ENCODE data around the gene TTLL11. TPM values are rescaled to one million over a fixed set of nuclear protein-coding genes. Genes with fewer than 3 reads are reported as not detected.

TTLL11 gene
- polyA plus RNA-seq, 1 donor (not counting 4 experiments of a cell fraction or from before 2014, with no cell fraction given): 8.0 TPM

DNA sequence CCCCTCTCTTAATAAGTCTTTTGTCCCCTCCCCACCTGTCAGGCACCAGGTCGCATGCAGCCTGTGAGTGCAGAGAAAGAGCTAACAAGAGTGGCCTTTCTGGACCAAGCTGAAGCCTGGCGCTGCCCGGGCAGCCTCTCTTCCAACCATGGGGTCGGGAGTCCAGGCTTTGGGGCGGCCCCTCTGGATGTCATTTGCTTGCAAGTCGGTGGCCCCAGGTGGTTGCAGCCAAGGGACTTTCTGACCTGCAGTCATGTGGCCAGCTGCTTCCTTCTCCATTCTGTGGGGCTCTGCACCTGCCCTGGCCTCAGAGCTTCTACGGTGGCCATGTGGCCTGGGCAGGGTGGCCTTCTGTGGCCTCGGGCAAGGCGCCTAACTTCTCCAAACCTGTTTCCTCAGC is 282.0 kb downstream of the TTLL11 start:
- no peaks in the 10 kb centered on the region for H3K4me1 ChIP-seq (ENCODE audit: control insufficient read depth, extremely low read depth, insufficient read depth, low read length)
- H3K27ac ChIP-seq (ENCODE audit: control insufficient read depth, insufficient read depth, low read length): no peak overlapping the region
- no peaks in the 10 kb centered on the region for H3K9me3 ChIP-seq (ENCODE audit: control insufficient read depth, low read depth, low read length)
- no peaks in the 10 kb centered on the region for H3K27me3 ChIP-seq (ENCODE audit: control insufficient read depth, extremely low read depth, insufficient read depth, low read length)
- H3K4me2 ChIP-seq (ENCODE audit: control insufficient read depth, extremely low read depth, insufficient read depth, low read depth, low read length): no peak overlapping the region
- H2AFZ ChIP-seq (ENCODE audit: control insufficient read depth, low read length): no peak overlapping the region
- no peaks in the 10 kb centered on the region for H3K9me1 ChIP-seq (ENCODE audit: control insufficient read depth, extremely low read depth, insufficient read depth, low read length)
- no peak for FAIRE-seq
- H4K20me1 ChIP-seq (ENCODE audit: control insufficient read depth, extremely low read depth, insufficient read depth, low read length): no peaks in the 10 kb centered on the region
- no peak for DNase-seq (ENCODE audit: low read depth, low spot score)
- dilution Hi-C loops (cut with MboI; ENCODE audit: extremely low pct_ligation_motif_present, low sequenced_read_pairs): no loop called here
- TF ChIP-seq CTCF (optimal IDR thresholded peaks at IDR 0.05 in 1 of 3, IDR thresholded peaks at IDR 0.05 in 1 of 3, conservative IDR thresholded peaks at IDR 0.05 in 1 of 3; ENCODE audit: extremely low read depth in 1 of 3, insufficient read depth in 2 of 3, low read length in 3 of 3): no peak
- TF ChIP-seq EZH2 (IDR thresholded peaks at IDR 0.05; ENCODE audit: low read length): no peak
- no peak overlapping the region for H3K4me3 ChIP-seq (ENCODE audit: control insufficient read depth in 2 of 3, extremely low read depth in 1 of 3, insufficient read depth in 2 of 3, low read depth in 1 of 3, low read length in 3 of 3)
- H3K79me2 ChIP-seq (ENCODE audit: control insufficient read depth, insufficient read depth, low read length): no peaks in the 10 kb centered on the region
- no peaks in the 10 kb centered on the region for H3K36me3 ChIP-seq (ENCODE audit: control insufficient read depth in 2 of 2, extremely low read depth in 1 of 2, insufficient read depth in 2 of 2, low read length in 2 of 2)
- H3K9ac ChIP-seq (ENCODE audit: control insufficient read depth, extremely low read depth, insufficient read depth, low read length): no peak overlapping the region

DNA sequence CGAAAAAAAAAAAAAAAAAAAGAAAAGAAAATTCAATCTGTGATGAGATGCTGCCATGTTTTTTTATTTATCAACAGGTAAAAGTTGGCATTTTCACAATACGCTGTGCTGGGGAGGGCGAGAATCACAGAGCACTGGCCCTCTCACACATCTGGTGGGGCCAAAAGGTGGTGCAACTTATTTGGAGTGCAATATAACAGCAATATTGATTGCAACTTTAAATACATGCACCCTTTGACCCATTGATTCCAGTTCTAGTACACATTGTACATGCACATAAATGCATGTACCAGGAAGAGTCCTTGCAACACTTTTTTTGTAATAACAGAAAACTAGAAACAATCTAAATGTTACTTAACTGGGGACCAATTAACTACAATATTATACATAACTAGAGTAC is 282.6 kb downstream of the TTLL11 start:
- Histone ChIP-seq H3K4me3 (ENCODE audit: control insufficient read depth in 2 of 3, extremely low read depth in 1 of 3, insufficient read depth in 2 of 3, low read depth in 1 of 3, low read length in 3 of 3) (no peak overlapping the region), H3K9ac (ENCODE audit: control insufficient read depth, extremely low read depth, insufficient read depth, low read length) (no peak overlapping the region), H3K9me3 (ENCODE audit: control insufficient read depth, low read depth, low read length) (no peaks in the 10 kb centered on the region), H3K27me3 (ENCODE audit: control insufficient read depth, extremely low read depth, insufficient read depth, low read length) (no peaks in the 10 kb centered on the region), H4K20me1 (ENCODE audit: control insufficient read depth, extremely low read depth, insufficient read depth, low read length) (no peaks in the 10 kb centered on the region), H3K4me1 (ENCODE audit: control insufficient read depth, extremely low read depth, insufficient read depth, low read length) (no peaks in the 10 kb centered on the region), H3K9me1 (ENCODE audit: control insufficient read depth, extremely low read depth, insufficient read depth, low read length) (no peaks in the 10 kb centered on the region), H3K4me2 (ENCODE audit: control insufficient read depth, extremely low read depth, insufficient read depth, low read depth, low read length) (no peak overlapping the region), H3K36me3 (ENCODE audit: control insufficient read depth in 2 of 2, extremely low read depth in 1 of 2, insufficient read depth in 2 of 2, low read length in 2 of 2) (no peaks in the 10 kb centered on the region), H3K27ac (ENCODE audit: control insufficient read depth, insufficient read depth, low read length) (no peak overlapping the region), H2AFZ (ENCODE audit: control insufficient read depth, low read length) (no peak overlapping the region), H3K79me2 (ENCODE audit: control insufficient read depth, insufficient read depth, low read length) (no peaks in the 10 kb centered on the region)
- dilution Hi-C loops (cut with MboI; ENCODE audit: extremely low pct_ligation_motif_present, low sequenced_read_pairs): no loop called here
- FAIRE-seq: no peak
- DNase-seq (ENCODE audit: low read depth, low spot score): no peak
- TF ChIP-seq EZH2 (IDR thresholded peaks at IDR 0.05; ENCODE audit: low read length) (no peak), CTCF (optimal IDR thresholded peaks at IDR 0.05 in 1 of 3, IDR thresholded peaks at IDR 0.05 in 1 of 3, conservative IDR thresholded peaks at IDR 0.05 in 1 of 3; ENCODE audit: extremely low read depth in 1 of 3, insufficient read depth in 2 of 3, low read length in 3 of 3) (no peak)

Data from keratinocyte (primary cell).